Right lobe of liver (tissue), 6 donors: ENCODE results near the gene ATP1A1. TPM values are rescaled to one million over a fixed set of nuclear protein-coding genes. Genes with fewer than 3 reads are reported as not detected.

Experiments
- ATAC-seq, 4 donors: fragments of 200-7000 bp; cut with Tn5 transposase; one replicate each; pipeline ENCODE4 v1.9.1; 2020; ENCODE audit warnings: mild to moderate bottlenecking in 4 of 4, moderate library complexity in 4 of 4
- DNase-seq, 3 donors: peaks; one replicate each; pipeline ENCODE4 v3.0.0-alpha.2; 2020
- H3K27ac ChIP-seq, 3 donors: fragments of 200-600 bp; one replicate each; pipeline ENCODE4 v1.8.0; 2022
- H3K27me3 ChIP-seq, 2 donors: fragments of 200-600 bp; one replicate each; pipeline ENCODE4 v1.8.0; 2022
- H3K36me3 ChIP-seq, 4 donors: fragments of 200-600 bp; sonication (generic) in 1 of 4; one replicate each; pipeline versions ENCODE4 v1.5.1 to v1.8.0; 2017 to 2022; ENCODE audit warnings: control low read depth in 1 of 4
- H3K4me1 ChIP-seq, 4 donors: fragments of 200-600 bp; sonication (generic) in 1 of 4; one replicate each; pipeline versions ENCODE4 v1.5.1 to v1.8.0; 2017 to 2022; ENCODE audit warnings: control low read depth in 1 of 4
- H3K4me3 ChIP-seq, 3 donors: fragments of 200-600 bp; one replicate each; pipeline ENCODE4 v1.8.0; 2022
- H3K9me3 ChIP-seq, 4 donors: fragments of 200-600 bp; sonication (generic) in 1 of 4; one replicate each; pipeline versions ENCODE4 v1.5.1 to v1.8.0; 2017 to 2022; ENCODE audit warnings: control low read depth in 1 of 4
- POLR2A ChIP-seq: fragments of 450-650 bp; IDR thresholded peaks from one replicate; pipeline ENCODE4 v1.6.1; 2017; ENCODE audit warnings: antibody characterized with exemption, mild to moderate bottlenecking
- WGBS: methylation state at CpG from one replicate; pipeline ENCODE4 v1.1.6; 2018; ENCODE audit warnings: low coverage, low lambda C conversion rate; ENCODE audit not compliant: insufficient coverage; ENCODE audit errors: missing lambda C conversion rate; 5-methylcytosine and 5-hydroxymethylcytosine counted together
- intact Hi-C, 2 donors: fragments of 100-400 bp; cut with DNase I; formaldehyde crosslinking; loops; one replicate each; pipeline versions ENCODE4 v1.11.2 to v1.14.1; 2022
- total RNA-seq, 6 experiments: library from RNA; depleted of rRNA in 2 of 6; stranded (reverse); fragments of >200 nt in 2 of 6; fragmentation: NEBNext Ultra II Directional in 3 of 6; extraction: Animal tissue kit (Norgen Biotek cat#: 25700) in 3 of 6; gene quantifications; one replicate each; pipeline versions ENCODE4 v1.1.0 to v1.2.4, GENCODE V29; 2016 to 2023
- TF ChIP-seq, protein P1 (sequence below), 4 donors: fragments of 200-600 bp in 3 of 4; fragments of 450-650 bp in 1 of 4; IDR thresholded peaks; one replicate each; pipeline versions ENCODE4 v1.5.1 to v1.8.0; 2016 to 2022; ENCODE audit warnings: antibody characterized with exemption in 4 of 4, mild to moderate bottlenecking in 2 of 4
- donor health status: DM: no; HTN: yes; CAD: no.
- donor health status: DM: no; HTN: no; CAD: no.
- donor health status: DM: no; HTN: no; CAD: no.
- donor health status: DM: no; HTN: yes; CAD: no.
- donor health status: DM: no; HTN: yes; CAD: no.

The ATP1A1 gene
- total RNA-seq, 6 experiments from 2014 or later: 83.6 to 153 (median 121) TPM

DNA sequence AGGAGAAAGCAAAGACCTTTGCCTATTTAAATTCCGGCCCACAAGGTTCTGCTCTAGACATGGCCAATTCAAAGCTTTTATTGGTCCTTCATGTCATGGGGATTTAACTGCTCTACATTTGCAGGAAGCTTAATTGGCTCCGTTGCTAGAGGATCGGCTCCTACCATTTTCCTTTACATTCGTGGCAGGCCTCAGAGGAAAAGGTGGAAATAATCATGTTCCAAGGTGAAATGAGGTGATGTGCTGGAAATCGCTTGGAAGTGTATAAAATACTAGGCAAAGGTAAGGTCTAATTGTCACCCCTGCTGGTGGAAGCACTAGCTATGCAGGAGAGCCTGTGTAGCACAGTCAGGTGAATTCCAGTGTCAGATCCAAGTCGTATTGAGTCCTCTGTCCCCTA, 55.5 kb downstream of the ATP1A1 start:
- intact Hi-C loops: no loop called here
- 80% methylated on average over 6 of the region's 6 CpGs for WGBS
- no peak for DNase-seq
- Histone ChIP-seq H3K4me3 (no peak overlapping the region), H3K4me1 (peaks cover 0 to 2% (median 0%) of the 10 kb centered on the region in 4 donors), H3K9me3 (no peaks in the 10 kb centered on the region), H3K27ac (no peak overlapping the region), H3K36me3 (no peaks in the 10 kb centered on the region), H3K27me3 (no peaks in the 10 kb centered on the region)
- no peak for ATAC-seq
- TF ChIP-seq POLR2A: no peak
- TF ChIP-seq, protein P1, sequence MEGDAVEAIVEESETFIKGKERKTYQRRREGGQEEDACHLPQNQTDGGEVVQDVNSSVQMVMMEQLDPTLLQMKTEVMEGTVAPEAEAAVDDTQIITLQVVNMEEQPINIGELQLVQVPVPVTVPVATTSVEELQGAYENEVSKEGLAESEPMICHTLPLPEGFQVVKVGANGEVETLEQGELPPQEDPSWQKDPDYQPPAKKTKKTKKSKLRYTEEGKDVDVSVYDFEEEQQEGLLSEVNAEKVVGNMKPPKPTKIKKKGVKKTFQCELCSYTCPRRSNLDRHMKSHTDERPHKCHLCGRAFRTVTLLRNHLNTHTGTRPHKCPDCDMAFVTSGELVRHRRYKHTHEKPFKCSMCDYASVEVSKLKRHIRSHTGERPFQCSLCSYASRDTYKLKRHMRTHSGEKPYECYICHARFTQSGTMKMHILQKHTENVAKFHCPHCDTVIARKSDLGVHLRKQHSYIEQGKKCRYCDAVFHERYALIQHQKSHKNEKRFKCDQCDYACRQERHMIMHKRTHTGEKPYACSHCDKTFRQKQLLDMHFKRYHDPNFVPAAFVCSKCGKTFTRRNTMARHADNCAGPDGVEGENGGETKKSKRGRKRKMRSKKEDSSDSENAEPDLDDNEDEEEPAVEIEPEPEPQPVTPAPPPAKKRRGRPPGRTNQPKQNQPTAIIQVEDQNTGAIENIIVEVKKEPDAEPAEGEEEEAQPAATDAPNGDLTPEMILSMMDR (IDR thresholded peaks at IDR 0.05): no peak

DNA sequence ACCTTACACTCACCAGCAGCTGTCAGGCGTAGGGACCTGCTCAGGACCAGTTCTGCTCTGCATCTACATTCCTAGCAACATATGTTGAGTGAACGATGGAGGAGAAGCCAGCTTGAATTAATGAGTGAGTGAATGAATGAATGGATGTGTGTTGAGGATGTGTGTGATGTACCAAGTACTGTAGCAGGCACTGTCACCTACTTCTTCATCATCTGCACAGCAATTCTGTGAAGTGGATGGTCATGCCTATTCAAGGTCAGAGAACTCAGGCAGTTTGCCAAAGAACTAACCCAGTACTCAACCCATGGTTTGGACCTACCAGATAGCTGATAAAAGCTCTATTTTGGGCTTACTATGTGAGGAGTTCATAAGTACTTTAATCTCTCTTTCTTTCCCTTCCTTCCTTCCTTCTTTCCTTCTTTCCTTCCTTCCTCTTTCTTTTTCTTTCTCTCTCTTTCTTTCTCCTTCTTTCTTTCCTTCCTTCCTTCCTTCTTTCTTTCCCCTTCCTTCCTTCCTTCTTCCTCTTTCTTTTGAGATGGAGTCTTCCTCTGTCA, 56.9 kb downstream of the ATP1A1 start:
- Histone ChIP-seq H3K27ac (no peak overlapping the region), H3K36me3 (no peaks in the 10 kb centered on the region), H3K4me1 (peaks cover 0 to 5% (median 0%) of the 10 kb centered on the region in 4 donors), H3K27me3 (no peaks in the 10 kb centered on the region), H3K9me3 (no peaks in the 10 kb centered on the region), H3K4me3 (no peak overlapping the region)
- no peak for ATAC-seq
- WGBS: 100% methylated on average over 1 of the region's 2 CpGs
- intact Hi-C loops: no loop called here
- DNase-seq: no peak
- TF ChIP-seq, protein P1 (IDR thresholded peaks at IDR 0.05): no peak
- TF ChIP-seq POLR2A: no peak

DNA sequence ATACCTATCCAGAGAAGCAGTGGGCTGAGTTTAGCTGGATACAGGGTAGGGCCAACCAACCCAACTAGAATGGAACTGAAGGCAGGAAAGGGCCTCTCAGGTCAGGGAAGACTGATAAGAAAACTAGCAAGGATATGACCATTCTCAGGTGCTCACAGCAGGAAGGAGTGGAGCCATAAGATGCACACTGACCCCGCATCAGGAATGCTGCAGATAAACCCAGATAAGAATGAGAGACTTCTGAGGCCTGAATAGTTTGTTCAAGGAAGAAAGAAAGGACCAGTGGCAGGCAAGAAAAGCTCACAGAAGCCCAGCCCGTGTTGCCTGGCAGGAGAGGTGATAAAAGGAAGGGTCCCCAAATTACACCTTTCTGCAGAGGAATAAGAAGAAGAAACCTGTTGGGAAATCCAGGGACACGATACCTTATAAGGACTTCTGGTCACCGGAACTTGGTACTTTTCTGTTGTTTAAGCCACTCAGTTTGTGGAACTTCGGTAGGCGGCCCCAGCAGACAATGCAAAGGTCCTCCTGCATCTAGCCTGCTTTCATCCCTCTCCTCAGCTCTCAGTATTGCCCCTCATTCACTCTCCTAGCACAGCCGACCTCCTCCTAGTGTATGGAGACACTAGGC, 58.9 kb downstream of the ATP1A1 start:
- H3K36me3 ChIP-seq: no peaks in the 10 kb centered on the region
- H3K4me3 ChIP-seq: no peak overlapping the region
- TF ChIP-seq, protein P1 (IDR thresholded peaks at IDR 0.05): no peak
- no peak for TF ChIP-seq POLR2A
- DNase-seq (no peak), ATAC-seq (no peak)
- H3K27ac ChIP-seq: no peak overlapping the region
- no peaks in the 10 kb centered on the region for H3K9me3 ChIP-seq
- no peaks in the 10 kb centered on the region for H3K27me3 ChIP-seq
- peaks cover 0 to 5% (median 0%) of the 10 kb centered on the region in 4 donors for H3K4me1 ChIP-seq
- WGBS: 67% methylated on average over 3 of the region's 7 CpGs
- intact Hi-C loops: no loop called here

DNA sequence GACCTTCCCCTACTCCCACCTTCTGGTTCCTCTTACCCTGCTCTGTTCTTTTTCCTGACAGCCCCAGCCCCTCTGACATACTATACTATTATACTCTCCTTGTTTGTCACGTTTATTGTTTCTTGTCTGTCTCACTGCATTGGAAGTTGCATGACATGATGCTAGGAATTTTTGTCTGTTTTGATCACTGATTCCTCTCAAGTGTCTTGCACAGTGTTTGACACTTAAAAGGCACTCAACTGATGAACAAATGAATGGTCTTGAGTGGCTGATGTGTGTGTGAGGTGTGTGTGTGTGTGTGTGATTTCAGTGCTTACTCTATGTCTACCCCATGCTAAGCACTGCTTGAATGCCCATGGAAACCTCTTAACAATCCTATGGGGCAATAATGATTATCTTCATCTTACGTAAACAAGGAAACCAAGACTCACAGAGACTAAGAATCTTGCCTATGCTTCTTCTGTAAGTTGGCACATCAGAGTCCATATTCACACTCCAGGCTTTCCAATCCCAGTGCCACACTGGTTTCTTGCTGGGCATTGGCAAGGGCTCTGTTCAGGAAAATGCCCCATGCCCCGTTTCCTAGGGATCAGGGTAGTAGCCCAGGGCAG, 59.7 kb downstream of the ATP1A1 start:
- 48% methylated on average over 3 of the region's 3 CpGs for WGBS
- H3K4me1 ChIP-seq: peaks cover 0 to 5% (median 0%) of the 10 kb centered on the region in 4 donors
- no peaks in the 10 kb centered on the region for H3K27me3 ChIP-seq
- ATAC-seq: no peak
- H3K36me3 ChIP-seq: no peaks in the 10 kb centered on the region
- no peak overlapping the region for H3K27ac ChIP-seq
- intact Hi-C loops: no loop called here
- DNase-seq: no peak
- no peak overlapping the region for H3K4me3 ChIP-seq
- TF ChIP-seq, protein P1 (IDR thresholded peaks at IDR 0.05): no peak
- TF ChIP-seq POLR2A: no peak
- no peaks in the 10 kb centered on the region for H3K9me3 ChIP-seq
